GM04504 (cell line): ENCODE results near the gene DGKG.

Experiments used
- DNase-seq: peaks from one replicate; pipeline ENCODE4 v3.0.0-alpha.2; 2012; ENCODE audit warnings: low read depth

Gene DGKG

DNA sequence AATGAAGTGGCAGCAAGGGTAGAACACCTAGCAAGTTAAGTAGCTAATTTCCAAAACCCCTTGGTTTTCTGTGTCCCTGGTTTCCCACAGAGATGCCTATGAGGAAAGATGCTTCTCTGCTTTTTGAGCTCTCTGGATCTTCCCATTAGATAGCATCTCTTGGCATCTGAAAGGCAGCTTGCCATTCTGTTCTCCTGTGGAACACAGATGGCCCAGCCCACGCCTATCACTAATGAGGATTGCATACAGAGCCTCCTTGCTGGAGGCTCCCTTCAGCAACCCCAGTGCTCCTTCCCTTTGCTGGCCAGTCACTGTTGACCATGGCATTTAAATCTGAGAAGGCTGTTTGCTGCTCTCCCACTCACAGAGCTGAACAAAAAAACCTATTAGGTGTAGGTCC is 218.8 kb downstream of the DGKG start:
- no peak for DNase-seq

DNA sequence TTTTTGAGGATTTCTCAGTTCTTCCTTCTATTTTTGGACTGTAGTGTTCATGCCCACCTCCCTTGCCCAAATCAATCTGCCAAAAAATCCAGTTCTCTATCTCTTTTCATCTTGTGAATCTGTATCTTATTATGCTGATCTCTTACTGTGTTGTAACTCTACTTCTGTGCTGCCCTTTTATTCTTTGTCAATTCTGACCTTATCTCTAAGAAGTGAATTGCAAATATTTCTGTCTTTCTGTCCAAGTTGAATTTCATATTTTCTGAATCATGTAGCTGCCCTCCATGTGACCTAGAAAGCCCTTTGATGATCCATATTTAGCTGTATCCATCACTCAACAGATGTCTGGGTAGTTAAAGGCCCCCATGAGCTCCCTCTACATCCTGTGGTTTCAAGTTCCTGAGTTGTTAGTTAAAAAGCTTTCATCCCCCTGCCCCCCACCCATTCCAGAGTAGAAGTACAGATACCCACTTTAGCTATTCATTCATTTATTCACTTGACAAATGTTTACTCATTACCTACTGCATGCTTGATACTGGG is 219.6 kb downstream of the DGKG start:
- DNase-seq = no peak

DNA sequence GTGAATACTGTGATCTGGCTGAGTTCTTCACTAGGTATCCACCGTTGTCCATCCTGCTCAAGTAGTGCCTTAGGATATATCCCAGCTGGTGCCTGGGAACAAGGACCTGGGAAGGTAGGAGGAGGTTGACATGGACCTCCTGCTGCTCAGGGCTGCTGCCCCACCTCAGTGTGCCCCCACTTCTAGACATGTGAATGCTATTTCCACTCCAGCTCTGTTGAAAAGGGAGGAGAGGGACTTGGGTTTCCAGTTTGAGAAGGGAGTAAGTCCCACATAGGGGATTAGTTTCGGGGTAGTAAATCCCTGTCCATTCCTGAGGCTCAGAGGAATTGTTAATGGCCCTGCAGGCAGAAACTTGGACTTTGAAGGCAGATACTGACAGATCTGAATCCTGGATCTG is 220.2 kb downstream of the DGKG start:
- no peak for DNase-seq

DNA sequence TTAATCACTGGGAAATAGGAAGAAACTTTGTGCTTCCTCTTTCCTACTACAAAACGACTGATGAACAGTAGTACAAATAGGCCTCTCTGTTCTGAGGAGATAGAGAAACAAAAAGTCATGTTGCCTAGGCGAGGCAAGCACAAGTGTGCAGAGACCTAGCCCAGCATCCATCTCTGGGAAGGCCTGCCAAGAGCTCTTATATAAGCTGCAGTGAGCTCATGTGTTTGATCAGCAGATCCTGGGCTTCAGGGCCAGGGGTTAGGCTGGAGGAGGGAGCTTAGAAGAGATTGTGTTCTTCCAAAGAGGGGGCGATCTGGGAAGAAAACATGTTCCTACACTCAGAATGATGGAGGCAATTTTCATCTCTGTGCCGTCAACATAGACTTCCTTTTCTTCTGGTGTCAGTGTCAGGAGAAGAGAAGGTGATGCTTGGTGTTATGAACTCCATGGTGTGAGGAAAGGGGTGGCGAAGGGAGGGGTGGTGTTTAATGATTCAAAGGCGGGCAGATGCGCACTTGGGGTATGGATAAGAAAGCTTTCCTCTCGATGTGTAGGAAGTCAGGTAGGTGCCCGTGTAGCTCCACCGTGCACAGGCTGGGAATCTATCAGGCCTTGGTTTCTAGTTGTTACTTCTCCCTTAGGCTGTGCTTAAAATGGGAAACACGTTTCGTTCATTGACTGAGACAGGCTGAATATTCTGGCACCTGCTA is 223.6 kb downstream of the DGKG start:
- no peak for DNase-seq

DNA sequence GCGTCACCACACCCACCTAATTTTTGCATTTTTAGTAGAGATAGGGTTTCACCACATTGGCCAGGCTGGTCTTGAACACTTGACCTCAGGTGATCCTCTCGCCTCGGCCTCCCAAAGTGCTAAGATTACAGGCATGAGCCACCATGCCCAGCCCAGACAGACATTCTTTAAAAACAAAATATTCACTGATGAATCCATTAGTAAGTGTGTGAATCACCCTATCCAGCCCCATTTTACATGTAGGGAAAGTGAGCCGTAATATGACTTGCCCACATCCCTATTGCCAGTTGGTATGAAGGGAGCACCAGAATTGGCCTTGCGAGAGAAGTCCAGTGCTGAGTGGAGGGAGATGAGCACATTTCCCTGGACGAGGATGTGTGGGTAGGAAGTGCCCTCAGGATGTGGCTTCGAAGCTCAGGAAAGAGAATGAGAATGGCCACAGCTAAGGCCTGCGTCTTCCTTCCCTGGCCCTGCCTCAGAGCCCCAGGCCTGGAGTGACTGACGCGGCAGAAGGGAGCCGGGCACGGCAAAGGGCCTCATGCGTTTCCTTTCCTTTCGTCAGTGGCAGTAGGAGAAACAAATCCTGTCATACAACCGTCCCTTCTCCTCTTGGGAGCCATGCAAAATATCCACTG is 224.9 kb downstream of the DGKG start:
- no peak for DNase-seq

DNA sequence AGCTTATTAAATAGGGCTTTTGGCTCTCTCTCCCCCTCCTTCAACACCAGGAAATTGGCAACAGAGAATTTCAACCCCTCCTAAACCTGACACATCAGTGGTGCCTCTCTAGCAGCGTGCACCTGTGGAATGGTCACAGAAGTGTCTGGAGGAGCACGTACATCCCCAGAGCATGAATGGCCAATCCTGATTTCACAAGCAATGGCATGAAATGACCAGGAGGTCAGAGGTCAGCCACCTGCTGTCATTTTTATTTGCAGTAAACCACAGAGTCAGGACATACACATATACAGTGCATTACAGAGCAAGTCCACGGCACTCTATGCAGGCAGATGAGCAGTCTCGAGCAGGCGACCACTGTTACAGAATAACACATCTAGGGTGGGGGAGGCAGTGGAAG is 228.1 kb downstream of the DGKG start:
- DNase-seq = no peak

DNA sequence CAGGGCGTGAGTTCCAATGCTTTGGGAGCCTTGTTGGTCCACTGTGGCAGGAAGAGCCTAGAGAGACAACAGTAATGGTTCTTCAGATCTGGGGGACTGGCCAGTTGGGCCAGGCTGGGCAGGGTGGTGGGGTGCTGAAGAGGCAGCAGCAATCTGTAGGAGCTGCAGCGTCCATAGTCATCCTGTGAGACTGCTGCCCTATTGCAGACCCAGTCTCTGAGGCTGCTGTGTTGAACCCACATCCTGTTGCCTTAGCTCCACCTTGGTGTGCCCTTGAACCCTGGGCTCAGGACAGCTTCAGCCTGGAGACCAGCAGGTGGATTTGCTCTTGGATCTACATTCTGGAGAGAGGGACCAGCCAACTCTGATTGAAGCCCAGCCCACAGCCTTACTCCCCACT is 229.5 kb downstream of the DGKG start:
- DNase-seq = no peak

DNA sequence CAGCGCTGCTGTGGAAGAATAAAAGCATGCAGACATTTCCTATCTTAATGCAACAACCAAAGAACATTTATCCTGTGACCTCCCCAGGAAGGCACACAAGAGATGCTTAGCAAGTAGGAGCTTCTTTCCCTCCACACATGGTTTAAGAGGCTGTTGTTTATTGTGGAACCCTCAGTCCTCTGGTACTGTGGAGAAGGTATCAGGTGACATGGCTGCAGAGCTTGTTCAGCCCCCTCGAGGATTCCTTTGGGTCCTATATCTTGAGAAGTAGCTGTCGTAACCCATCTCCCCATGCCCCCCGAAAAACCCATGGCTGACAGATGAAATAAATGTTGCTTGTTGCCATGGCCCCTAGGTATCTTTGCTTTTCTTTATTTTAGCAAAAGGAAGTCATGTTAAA is 232.8 kb downstream of the DGKG start:
- DNase-seq = no peak

DNA sequence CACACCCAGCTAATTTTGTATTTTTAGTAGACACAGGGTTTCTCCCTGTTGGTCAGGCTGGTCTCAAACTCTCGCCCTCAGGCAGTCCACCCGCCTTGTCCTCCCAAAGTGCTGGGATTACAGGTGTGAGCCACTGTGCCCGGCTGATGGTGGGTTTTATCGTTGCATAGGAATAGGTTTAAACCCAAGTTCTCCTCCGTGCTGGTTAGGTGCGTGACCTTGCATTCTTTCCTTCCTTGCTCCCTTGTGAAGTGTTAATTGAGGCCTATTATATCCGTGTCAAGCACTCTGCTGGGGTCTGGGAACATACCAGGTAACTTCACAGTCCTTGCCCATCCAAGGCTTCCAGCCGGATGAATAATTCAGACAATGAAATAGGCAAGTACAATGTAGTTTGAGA is 233.9 kb downstream of the DGKG start:
- DNase-seq = no peak

DNA sequence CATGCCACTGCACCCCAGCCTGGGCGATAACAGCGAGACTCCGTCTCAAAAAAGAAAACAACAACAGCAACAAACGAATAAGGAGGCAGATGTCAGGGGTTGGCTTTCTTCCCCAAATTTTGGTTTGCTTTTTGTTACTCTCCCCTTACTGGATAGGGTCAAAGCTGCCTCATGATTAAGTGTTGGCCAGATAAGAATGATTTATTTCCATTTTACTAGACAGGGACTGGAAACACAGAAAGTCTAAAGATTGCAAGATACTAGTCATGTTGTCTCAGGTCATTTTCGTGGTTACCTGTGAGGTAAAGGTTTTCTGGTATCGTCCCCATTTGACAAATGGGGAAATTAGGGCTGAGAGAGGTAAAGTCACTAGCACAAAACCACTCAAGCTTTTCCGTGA is 234.6 kb downstream of the DGKG start:
- no peak for DNase-seq

DNA sequence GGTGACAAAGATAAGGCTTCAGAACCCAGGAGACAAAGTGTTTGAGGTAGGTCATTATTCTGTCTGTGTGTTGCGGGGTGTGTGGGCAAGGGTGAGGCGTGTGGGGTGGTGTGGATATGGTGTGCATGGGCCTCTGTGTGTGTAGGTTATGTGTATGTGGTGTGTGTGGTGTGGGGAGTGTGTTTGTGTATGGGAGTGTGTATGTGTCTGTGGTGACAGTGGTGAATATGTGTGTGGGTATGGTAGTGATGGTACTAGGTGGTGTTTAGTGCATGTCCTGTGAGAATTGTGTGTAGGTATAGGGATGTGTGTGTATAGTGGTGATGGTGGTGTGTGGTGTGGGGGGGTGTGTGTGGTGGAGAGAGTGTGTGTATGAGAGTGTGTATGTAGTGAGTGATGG is 236.9 kb downstream of the DGKG start:
- DNase-seq = no peak

DNA sequence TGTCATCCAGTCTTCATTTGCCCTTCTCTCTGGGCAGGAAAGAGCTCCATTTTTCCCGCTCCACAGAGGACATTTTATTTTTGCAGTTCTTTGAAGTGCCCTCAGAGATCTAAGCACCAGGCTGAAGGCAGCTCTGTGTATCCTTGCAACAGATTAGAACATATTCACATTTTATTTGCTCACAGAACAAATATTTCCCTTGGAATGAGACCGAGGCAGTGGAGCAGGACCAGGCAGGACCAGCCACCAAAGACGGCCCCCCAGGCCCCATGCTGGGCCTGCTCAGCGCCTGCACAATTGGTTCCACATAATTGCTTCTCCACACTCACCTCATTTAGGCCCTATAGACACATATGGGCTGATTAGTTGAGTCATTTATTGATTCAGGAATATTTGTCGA is 237.4 kb downstream of the DGKG start:
- no peak for DNase-seq

DNA sequence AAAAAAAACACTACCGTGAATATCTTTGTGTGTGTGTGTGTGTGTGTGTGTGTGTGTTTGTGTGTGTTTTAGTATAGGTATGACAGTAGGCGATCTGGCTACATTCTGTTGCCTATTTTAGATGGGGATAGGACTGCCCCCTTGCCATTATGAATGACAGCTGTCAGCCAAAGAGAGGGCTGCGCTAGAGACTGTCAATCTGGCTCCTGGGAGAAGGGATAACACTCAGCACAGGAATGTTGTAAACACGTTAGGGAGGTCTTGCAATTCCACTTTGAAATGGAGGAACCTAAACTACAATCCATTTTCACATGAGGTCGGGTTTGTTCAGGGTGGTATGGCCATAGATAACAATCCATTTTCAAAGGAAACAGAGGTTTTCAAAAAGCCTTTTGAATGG is 239.0 kb downstream of the DGKG start:
- no peak for DNase-seq

DNA sequence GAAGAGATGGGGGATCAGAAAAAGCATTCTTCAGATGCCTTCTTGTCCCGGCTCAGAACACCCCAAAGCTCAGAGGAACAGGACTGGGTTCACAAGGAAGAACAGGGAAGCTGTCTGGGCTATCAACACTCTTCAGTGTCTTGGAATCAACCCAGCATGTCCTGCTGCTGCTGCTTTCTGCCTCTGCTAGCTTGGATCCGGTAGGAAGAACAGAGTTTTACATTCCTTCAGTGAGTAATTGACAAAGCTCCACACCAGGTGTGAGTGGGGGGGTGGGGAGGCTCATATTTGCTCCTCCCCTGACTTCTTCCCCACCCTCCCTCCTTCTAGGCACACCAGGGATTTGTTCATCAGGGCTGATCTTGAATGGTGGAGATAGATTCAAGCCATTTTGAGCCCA is 240.1 kb downstream of the DGKG start:
- DNase-seq = no peak

DNA sequence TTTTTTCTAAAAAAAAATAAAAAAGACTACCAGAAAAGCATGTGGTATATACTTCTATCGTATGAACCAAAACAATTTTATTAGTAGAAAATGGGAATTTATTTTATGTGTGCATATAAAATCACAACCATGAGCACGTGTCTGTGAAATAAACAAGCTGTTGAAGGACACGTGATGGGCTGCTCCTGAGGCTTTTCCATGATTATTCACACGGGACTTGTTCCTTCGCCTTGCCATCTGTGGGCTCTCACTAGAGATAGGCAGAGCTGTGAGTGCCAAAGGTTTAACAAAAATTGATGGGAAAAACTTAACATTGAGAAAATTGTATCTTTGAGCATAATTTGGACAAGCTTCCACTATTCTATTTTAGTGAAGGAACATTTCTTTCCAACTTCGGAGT is 240.8 kb downstream of the DGKG start:
- DNase-seq = no peak

DNA sequence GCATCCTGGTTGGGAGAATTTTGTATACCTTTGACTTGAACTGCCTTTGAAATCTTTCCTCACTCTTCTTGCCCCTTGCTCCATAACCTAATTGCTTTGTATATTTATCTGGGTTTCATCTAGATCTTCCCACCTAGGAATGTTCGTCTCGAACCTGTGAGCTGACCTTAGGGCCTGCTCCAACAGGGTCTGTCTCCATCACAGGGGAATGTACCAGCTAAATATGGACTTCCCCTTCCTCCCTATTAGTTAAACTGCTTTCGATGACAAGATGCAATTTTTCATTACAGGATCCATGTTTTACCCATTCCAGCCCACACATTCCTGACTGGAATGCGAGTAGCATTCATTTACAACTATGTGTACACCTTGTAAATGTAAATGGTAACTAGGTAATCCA is 242.5 kb downstream of the DGKG start:
- no peak for DNase-seq

DNA sequence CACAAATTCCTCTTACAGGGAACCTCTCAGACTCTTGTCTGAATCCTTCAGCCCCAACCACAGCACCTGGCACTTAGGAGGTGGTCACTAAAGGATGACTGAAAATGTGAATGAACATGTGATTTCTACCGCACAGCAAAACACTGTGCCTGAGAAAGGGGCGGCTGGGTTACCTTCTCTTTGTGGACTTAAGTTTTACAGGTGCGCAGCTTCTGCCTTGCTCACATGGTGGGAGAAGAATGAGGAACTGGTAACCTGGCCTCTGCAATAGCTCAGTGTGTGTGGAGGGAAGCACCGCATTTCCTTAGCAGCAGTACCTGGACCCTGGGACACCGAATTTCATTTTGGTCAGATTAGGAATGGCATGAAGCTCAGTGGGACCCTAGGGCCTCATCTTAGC is 243.3 kb downstream of the DGKG start:
- DNase-seq = no peak

DNA sequence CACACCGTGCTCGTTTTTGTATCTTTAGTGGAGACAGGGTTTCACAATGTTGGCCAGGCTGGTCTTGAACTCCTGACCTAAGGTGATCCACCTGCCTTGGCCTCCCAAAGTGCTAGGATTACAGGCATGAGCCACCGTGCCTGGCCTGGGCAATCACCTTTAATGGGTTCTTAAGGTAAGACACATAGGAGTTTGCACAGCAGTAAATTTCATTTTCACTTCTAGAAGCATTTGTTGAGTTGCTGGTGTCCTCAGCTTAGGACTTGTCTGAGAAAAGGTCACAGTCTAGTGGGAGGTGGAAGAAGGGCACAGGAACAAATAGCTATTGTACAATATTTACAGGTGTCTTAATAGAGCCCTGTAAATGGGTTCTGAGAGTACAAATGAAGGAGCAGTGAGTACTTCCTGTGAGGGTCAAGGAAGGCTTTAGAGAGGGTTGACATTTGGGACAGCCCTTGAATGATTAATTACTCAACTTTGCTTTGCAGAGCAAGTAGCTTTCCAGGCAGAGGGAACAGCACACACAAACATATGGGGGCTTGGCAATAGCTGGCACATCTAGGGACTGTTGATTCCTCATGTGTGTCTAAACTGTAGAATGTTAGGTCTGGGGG is 244.4 kb downstream of the DGKG start:
- no peak for DNase-seq

DNA sequence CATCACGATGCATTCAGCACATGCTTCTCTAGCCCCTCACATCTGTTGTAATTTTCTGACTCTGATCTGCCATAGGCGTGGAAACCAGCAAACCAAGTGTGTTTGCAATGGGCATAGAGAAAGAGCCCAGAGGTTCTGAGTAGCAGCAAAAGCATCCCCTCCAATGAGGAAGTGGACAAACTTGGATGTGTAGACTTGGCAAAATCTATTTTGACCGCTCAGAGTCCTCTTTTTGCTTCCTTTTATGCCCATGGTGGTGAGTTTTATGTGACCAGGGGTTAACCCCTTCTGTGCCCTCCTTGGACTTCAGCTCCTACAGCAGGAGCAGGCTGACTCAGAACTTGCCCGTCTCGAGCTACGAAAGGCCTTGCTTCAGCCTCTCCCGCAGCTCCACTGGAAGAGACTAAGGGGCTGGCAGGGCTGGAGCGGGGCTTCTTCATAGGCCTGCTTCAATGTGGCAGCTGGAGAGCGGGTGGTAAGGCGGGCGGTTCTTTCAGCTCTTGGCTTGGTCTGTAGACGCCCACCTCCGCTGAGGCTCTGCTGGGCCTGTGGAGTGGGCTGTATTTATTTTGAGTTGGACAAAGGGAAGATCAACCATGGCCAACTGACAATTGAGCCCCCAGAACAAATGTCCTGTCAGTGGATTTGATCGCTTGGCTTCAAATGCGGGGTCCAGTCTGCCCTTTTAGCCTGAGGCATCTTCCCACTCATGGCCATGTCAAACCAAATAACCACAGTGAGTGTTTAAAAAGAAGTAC is 246.6 kb downstream of the DGKG start:
- no peak for DNase-seq

DNA sequence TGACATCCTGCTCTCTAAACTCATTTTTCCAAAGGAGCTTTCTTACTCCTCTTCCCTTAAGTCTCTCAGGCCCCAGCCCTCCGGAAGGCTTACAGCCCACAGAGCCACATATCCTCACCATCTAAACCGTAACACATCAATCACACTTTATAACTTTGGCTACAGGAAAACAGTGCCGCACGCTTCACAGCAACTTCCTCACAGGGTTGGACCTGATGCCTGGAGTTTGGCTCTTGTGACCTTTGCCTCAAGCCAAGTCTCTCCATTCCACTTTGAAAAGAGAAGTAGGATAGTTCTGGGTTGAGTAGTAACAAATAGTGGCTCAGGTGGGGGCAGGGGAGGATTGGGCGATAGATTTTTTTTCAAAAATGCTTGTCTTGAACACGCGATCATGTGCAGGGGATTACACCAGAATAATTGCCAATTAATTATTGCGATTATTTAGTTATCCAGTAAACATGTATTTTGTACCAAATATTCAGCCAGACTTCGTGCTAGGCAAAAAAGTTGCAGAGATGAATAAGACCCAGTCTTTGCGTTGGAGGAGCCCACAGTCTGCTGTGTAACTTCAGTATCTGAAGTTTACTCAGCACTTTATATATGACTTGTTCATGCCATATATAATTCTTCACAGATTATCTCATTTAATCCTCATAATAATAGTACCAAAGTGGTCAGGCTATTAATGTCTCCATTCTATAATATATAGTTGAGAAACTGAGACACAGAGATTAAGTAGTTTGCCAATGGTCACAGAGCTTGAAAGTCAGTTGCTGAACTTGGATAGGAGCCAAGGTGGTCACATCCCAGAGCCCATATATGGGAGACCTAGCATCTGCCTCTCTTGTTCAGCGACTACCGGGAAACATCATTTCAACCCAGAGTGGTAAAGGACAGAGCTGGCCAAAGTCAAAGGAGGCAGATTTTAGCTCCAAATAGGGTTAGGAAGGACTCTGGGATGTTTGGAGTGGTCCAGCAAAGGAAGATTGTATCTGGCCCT is 250.8 kb downstream of the DGKG start:
- DNase-seq = no peak
